Measurements from ENCODE around the gene MUC21. TPM values are rescaled to one million over a fixed set of nuclear protein-coding genes. Genes with fewer than 3 reads are reported as not detected.

MUC21 gene
- not detected for polyA plus RNA-seq (2012; ENCODE audit: missing spikeins)

DNA sequence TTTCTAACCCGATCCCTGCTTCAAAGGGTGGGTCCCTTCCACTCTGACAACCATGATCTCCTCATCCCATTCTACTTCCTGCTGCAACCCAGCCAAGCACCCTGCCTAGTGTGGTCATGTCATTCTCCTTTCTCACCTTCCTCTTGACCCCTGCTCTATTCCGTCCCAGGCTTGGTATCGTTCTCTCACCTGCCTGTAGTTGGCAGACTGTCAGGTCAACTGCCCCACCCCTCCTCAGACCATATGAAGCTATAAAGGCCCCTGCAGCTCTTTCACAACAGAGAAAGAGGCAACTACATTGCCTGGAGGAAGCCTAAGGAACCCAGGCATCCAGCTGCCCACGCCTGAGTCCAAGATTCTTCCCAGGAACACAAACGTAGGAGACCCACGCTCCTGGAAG lies at the start of gene MUC21:
TSS of gene MUC21 (plus strand) at position 280 of the 400 bp plus-strand sequence. CDS start 241 bp downstream, outside the sequence.
- TF ChIP-seq TAF1 (IDR thresholded peaks at IDR 0.05; ENCODE audit: borderline replicate concordance, low read depth, low read length) (no peak), POLR2AphosphoS5 (IDR thresholded peaks at IDR 0.05; ENCODE audit: low read depth, low read length) (no peak), POLR2A (IDR thresholded peaks at IDR 0.05; ENCODE audit: low read depth, low read length) (no peak)
- no peak for DNase-seq (ENCODE audit: insufficient read length)
- no peak for FAIRE-seq

- FAIRE-seq (no peak), DNase-seq (ENCODE audit: insufficient read length) (no peak)
- no peak for TF ChIP-seq TAF1 (IDR thresholded peaks at IDR 0.05; ENCODE audit: borderline replicate concordance, low read depth, low read length)
- no peak for TF ChIP-seq POLR2A (IDR thresholded peaks at IDR 0.05; ENCODE audit: low read depth, low read length)
- no peak for TF ChIP-seq POLR2AphosphoS5 (IDR thresholded peaks at IDR 0.05; ENCODE audit: low read depth, low read length)
These were observed 48.5 kb upstream of the MUC21 start for GRCh38 chr6:30935018-30935417.

- FAIRE-seq (no peak), DNase-seq (ENCODE audit: insufficient read length) (no peak)
- no peak for TF ChIP-seq POLR2A (IDR thresholded peaks at IDR 0.05; ENCODE audit: low read depth, low read length)
- no peak for TF ChIP-seq POLR2AphosphoS5 (IDR thresholded peaks at IDR 0.05; ENCODE audit: low read depth, low read length)
- TF ChIP-seq TAF1 (IDR thresholded peaks at IDR 0.05; ENCODE audit: borderline replicate concordance, low read depth, low read length) = no peak
These were observed 46.3 kb upstream of the MUC21 start for GRCh38 chr6:30937265-30937664.

DNA sequence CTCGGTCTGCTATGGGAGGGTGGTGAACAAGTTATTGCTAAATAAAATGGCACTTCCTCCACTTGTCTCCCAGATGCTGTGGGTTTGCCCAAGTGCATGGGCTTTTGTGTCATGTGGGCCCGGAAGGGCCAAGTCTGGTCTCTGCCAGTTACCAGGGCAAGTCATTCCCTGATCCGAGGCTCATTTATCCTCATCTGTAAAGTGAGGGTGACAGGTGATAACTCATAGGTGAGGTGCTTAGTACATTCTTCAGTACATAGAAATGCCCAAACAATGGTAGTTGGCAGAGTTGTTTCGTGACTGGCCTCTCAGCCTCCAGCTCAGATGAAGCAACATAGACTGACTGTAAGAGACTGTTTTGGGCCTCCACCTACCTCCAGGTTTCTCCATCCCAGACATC lies 44.8 kb upstream of the MUC21 start:
- TF ChIP-seq TAF1 (IDR thresholded peaks at IDR 0.05; ENCODE audit: borderline replicate concordance, low read depth, low read length) = no peak
- no peak for TF ChIP-seq POLR2A (IDR thresholded peaks at IDR 0.05; ENCODE audit: low read depth, low read length)
- TF ChIP-seq POLR2AphosphoS5 (IDR thresholded peaks at IDR 0.05; ENCODE audit: low read depth, low read length) = no peak
- FAIRE-seq (no peak), DNase-seq (ENCODE audit: insufficient read length) (no peak)

DNA sequence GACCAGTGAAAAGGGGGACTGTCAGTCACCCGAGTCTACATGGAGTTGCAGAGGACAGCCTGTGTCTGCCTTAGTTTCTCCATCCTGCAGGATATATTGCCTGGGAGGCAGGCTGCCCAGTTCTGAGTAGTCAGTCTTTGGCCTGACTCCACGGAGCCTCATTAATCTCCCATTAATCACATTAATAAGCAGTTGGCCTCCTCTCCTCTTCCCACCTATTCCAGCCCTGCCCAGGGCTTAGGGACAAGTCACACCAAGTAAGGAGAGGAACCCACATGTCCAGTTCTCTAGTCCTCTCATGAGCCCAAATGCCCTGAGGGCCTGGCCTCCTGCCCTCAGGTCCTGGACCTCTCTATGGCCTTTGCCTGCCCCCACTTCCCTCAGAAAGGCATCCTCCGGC lies 44.0 kb upstream of the MUC21 start:
- DNase-seq (ENCODE audit: insufficient read length) = no peak
- FAIRE-seq = no peak
- TF ChIP-seq TAF1 (IDR thresholded peaks at IDR 0.05; ENCODE audit: borderline replicate concordance, low read depth, low read length) = no peak
- TF ChIP-seq POLR2A (IDR thresholded peaks at IDR 0.05; ENCODE audit: low read depth, low read length) = no peak
- no peak for TF ChIP-seq POLR2AphosphoS5 (IDR thresholded peaks at IDR 0.05; ENCODE audit: low read depth, low read length)

DNA sequence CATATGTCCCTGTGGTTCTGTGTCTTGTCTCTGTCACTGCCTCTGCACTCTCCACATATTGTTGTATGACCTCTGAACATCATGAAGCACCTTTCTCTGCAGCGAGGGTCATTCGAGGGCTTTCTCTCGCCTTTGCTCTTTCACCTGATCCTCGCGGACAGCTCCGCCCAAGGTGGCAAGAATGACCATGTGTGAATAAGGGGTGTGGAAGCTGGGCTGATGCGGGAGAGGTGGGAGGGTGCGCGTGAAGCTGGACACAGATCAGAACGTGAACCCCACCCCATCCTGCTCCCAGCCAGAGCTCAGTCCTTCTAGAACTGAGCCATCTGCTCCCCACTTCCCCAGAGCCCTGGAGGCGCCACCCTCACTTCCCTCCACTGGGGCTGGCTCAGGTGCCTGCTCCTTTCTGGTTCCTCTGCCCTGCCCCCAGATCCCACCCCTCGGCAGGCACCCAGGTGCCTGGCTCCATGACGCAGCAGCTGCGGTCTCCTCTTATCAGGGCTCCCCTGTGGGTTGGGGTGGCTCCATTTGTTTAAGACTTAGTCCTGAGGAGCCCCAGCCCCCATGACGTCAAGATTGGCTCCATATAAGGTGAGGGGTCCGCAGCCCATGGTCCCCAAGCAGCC lies 43.0 kb upstream of the MUC21 start, which contains the start of gene MUCL3:
TSS of gene MUCL3 (plus strand) at position 613 of the 626 bp plus-strand sequence. CDS start 27 bp downstream, outside the sequence.
- DNase-seq (ENCODE audit: insufficient read length) (no peak), FAIRE-seq (no peak)
- no peak for TF ChIP-seq TAF1 (IDR thresholded peaks at IDR 0.05; ENCODE audit: borderline replicate concordance, low read depth, low read length)
- no peak for TF ChIP-seq POLR2A (IDR thresholded peaks at IDR 0.05; ENCODE audit: low read depth, low read length)
- no peak for TF ChIP-seq POLR2AphosphoS5 (IDR thresholded peaks at IDR 0.05; ENCODE audit: low read depth, low read length)

DNA sequence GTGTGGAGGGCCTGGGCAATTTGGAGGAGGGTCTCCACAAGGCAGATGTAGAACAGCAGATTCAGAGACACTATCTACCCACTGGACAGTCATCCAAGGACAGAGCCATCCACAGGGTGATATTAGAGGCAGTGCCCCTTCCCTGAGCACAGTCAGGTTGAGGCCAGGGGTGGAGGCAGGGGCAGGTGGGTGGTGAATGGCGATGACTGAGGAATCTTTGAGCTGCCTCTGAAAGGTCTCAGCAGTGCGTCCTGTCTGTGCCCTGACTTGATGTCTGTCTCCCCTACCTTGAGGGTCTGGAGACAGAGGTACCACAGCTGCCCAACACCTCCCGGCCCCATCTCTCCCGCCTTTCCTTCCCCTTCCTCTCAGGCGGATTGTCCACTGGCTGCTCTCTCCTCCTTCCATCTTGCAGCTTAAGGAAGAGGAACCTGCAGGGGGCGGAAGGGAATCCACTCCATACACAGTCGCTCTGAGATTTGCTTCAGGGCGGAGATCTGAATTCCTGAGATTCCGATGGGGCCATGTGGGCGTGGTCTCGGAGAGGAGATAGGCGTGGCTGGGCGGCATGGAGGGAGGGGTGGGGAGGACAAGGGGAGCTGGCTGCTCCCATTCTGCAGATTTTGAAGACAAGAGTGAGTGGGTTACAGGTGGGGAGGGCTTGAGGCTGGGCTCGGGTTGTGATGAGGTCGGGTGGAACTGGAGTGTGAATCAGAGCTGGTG lies 41.0 kb upstream of the MUC21 start:
- DNase-seq (ENCODE audit: insufficient read length) (no peak), FAIRE-seq (peak; percentile 21)
- no peak for TF ChIP-seq POLR2A (IDR thresholded peaks at IDR 0.05; ENCODE audit: low read depth, low read length)

DNA sequence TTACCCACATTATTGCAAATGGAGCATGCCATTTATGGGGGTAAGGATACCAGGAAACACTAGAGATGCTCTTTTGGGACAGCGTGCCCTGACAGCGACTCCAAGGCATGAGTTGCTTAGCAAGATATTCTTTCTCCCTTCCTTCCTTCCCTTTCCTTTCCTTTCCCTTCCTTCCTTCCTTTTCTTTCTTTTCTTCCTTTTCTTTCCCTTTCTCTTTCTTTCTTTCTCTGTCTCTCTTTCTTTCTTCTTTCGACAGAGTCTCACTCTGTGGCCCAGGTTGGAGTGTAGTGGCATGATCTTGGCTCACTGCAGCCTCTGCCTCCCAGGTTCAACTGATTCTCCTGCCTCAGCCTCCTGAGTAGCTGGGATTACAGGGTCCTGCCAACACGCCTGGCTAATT lies 39.5 kb upstream of the MUC21 start:
- TF ChIP-seq TAF1 (IDR thresholded peaks at IDR 0.05; ENCODE audit: borderline replicate concordance, low read depth, low read length) = no peak
- no peak for TF ChIP-seq POLR2A (IDR thresholded peaks at IDR 0.05; ENCODE audit: low read depth, low read length)
- no peak for DNase-seq (ENCODE audit: insufficient read length)
- no peak for FAIRE-seq

GRCh38 chr6:30945281-30945680 lies 38.2 kb upstream of the MUC21 start:
- TF ChIP-seq TAF1 (IDR thresholded peaks at IDR 0.05; ENCODE audit: borderline replicate concordance, low read depth, low read length) = no peak
- no peak for TF ChIP-seq POLR2AphosphoS5 (IDR thresholded peaks at IDR 0.05; ENCODE audit: low read depth, low read length)
- TF ChIP-seq POLR2A (IDR thresholded peaks at IDR 0.05; ENCODE audit: low read depth, low read length) = no peak

GRCh38 chr6:30947231-30947630 lies 36.3 kb upstream of the MUC21 start:
- DNase-seq (ENCODE audit: insufficient read length) (no peak), FAIRE-seq (no peak)
- TF ChIP-seq TAF1 (IDR thresholded peaks at IDR 0.05; ENCODE audit: borderline replicate concordance, low read depth, low read length) (no peak), POLR2A (IDR thresholded peaks at IDR 0.05; ENCODE audit: low read depth, low read length) (no peak), POLR2AphosphoS5 (IDR thresholded peaks at IDR 0.05; ENCODE audit: low read depth, low read length) (no peak)

More at GRCh38 chr6:30945281-30945680, 38.2 kb upstream of the MUC21 start:
- FAIRE-seq (no peak), DNase-seq (ENCODE audit: insufficient read length) (no peak)

DNA sequence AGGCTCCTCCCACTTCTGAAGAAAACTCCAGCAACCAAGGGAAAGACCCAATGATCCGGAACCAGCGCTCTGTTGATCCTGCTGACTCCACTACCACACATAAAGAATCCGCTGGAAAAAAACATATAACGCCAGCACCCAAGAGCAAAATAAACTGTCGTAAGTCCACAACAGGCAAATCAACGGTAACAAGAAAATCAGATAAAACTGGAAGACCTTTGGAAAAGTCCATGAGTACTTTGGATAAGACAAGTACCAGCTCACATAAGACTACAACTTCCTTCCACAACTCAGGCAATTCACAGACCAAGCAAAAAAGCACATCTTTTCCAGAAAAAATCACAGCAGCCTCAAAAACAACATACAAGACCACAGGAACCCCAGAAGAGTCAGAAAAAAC lies 34.7 kb upstream of the MUC21 start:
- DNase-seq (ENCODE audit: insufficient read length) = no peak
- TF ChIP-seq POLR2AphosphoS5 (IDR thresholded peaks at IDR 0.05; ENCODE audit: low read depth, low read length) = no peak
- TF ChIP-seq TAF1 (IDR thresholded peaks at IDR 0.05; ENCODE audit: borderline replicate concordance, low read depth, low read length) = no peak
- TF ChIP-seq POLR2A (IDR thresholded peaks at IDR 0.05; ENCODE audit: low read depth, low read length) = no peak
- no peak for FAIRE-seq

- DNase-seq (ENCODE audit: insufficient read length) (no peak), FAIRE-seq (no peak)
- TF ChIP-seq POLR2AphosphoS5 (IDR thresholded peaks at IDR 0.05; ENCODE audit: low read depth, low read length) (no peak), POLR2A (IDR thresholded peaks at IDR 0.05; ENCODE audit: low read depth, low read length) (no peak), TAF1 (IDR thresholded peaks at IDR 0.05; ENCODE audit: borderline replicate concordance, low read depth, low read length) (no peak)
These were observed 31.5 kb upstream of the MUC21 start for GRCh38 chr6:30951907-30952469.
